GM19463 (cell line): ENCODE data around the gene HIPK2.

Experiments
- ATAC-seq: cut with Tn5 transposase; IDR thresholded peaks from one replicate; pipeline ENCODE4 v1.9.1; 2021; ENCODE audit warnings: mild to moderate bottlenecking, moderate library complexity; ENCODE audit not compliant: unreplicated experiment

HIPK2 gene

DNA sequence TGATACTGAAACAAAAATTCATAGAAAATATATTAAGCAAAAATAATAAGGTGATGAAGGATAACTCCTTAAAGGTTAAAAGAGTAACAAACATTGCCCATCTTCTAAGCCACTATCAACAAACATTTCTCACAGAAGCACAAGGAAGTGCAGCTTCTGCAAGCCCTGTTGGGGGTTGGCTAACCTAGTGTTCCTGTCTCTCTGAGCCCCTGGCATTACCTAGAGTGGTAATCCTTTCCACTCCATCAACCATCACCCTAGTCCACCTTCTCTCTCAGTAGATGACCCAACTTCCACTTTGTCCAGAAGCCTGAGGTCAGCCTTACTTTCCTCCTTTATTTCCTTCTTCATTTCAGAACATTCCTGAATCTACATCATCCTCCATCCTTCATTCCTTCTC is 59.7 kb downstream of the HIPK2 start:
- ATAC-seq: no peak

DNA sequence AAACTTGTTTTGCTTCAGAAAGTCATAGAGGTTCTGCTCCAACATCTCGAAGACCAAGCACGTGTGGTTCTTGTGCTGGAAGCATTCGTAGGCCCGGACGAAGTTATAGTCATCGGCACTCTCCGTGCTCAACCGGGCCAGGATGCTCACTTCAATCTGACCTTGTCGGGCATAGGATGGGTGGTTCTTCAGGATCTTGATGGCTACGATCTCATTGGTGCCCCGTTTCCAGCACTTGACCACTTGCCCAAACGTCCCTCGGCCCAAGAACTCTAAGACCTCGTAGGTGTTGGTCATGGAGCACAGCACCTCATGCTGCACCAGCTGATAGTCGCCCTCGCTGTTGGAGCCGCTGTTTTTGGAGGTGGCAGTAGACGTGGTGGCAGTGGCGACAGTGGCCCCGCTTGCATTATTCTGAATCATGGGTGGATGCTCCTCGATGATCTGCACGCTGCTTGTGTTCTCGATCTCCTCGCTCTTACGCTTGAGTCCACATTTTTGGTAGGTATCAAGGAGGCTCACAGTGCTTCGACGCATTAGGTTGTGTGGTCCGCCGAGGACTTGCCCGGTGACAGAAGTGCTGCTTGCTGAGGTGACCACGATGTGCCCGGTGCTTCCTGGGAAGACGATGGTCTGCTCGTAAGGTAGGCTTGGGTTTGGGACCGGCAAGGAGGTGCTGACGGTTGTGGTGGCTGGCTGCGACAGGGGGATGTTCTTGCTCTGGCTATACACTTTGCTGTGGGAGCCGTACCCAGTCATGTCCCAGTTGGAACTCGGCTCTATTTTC is 61.4 kb downstream of the HIPK2 start:
- no peak for ATAC-seq

DNA sequence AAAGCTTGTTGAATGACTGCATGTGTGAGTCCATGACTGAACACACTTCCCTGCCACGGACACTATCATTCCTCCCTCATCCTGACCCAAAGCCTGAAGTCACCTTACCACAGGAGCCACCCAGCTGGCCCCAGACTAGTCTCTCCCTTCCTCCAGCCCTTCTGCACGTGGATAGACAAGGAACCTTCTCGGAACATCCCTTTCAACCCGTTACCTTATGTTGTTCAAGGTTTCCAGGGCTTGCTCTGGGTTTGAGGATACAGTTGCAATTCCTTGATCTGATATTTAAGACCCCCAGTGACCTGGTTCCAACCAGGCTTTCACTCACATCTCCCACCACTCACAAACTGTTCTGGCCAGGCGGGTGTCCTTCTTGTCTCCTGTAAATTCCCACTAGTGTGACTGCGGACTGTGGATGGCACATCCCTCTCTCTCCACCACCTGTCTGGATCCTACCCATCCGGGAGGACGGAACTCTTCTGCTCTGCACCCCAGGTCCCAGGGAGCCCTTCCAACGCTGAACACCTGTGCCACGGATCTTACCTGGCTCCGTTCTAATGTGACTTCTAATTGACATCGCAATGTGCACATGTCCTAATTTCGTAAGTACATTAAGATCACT is 62.5 kb downstream of the HIPK2 start:
- ATAC-seq: no peak

DNA sequence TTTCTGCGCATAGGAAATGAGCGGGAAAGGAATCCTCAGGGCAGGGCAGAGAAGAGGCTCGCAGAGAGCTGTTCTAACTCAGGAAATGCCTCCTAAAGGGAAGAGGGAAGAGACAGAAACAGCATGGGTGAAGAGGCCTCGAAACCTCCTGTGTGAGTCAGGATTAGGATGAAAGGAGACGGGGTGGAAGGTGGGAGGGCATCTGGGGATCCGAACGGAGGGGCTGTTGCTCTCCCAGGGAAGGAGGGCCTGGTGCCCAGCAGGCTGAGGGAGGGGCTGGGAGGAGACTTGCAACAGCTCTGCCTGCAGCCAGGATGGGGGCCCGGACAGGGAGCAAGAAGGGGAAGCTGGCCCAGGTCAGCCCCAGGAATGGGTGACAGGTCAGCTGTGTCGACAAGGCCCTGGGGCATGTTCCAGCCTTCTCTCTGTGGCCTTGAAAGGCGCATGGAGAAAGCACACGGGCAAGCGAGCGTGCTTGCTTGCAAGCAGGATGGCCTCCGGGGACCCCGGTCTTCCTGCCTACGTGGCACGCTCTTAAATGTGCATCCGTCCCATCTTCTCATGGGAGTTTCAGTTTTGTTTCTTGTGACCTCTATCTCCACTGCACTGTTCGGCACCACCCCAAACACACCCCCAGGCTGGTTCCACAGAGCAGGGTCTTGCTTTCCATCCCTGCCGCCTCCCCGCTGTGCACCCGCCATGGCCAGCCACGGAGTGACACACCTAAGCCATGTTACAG is 63.5 kb downstream of the HIPK2 start:
- peak; percentile 95 for ATAC-seq

DNA sequence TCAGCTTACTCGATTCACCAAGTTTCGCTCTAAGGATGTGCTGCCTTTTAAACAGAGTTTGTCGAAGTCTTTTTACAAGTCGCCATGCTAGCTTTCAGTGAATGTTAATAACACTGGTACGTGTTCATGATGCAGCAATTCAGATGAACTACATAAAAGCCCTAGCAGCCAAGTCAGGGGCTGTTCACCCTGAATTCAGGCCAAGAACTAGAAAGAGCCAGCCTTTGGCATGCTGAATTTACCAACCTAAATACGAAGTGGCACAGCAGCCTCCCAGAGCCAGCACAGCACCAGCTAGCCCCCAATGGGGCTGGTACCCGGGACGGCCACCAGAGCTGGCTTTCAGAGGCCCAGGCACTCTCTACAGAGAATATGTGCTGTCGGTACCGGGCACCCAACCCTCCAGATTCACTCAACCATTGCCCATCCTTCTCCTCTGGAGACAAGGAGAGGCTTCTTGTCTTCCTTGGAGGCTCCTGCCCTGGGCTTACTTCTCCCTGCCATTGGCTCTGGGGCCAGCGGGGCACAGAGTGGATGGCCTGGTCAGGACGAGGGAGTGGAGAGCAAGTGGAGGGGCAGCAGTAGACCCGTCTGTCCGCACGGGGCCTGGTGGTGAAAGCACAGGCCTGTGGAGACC is 64.2 kb downstream of the HIPK2 start:
- no peak for ATAC-seq

DNA sequence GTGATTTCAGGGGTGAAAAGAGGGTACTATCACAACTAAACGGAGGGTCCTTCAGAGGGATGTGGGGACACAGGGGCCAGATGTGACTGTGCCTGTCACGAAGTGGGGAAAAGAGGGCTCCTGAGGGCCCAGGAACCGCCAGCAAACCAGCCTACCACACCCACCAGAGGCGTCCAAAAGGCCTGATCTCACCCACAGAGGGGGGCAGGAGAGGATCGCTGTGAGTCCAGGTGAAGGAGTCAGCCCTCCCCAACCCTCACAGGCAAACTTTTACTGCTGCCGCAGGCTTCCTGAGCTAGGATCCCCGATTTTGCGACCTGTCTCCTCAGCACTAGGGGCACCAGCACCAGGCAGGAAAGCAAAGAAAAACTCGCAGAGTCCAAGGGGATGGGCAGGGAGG is 64.7 kb downstream of the HIPK2 start:
- no peak for ATAC-seq

DNA sequence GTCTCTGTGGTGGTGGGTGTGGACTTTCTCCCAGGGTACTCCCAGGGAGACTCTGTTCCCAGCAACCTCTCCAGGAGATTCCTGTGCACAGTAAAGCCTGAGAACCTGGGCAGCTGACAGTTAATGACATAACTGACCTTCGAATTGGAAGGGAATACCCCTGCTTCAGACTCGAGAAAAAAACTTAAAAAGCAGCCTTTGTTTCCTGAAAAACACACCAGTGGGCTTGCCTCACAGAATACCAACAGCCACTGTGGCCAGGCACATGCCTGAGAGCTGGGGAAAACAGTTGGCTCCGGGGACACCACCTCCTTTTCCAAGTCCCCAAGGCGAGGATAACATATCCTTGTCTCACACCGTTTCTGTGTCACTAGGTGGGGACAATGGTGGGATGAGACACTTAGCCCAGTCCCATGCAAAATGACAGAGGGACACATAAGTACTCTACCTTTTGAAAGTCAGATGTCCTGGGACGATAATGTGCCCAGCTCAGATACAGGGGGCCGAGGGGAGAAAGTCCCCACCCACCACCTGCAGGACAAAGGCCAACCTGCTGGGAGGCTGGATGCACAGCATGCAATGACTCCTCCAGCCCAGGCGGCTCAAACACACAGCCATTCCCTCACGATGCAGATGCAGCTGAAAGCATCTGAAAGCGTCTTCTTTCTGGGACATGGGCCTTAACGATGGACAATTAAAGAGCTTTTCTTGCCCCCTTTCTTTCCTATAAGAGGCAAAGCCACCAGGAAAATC is 65.6 kb downstream of the HIPK2 start:
- ATAC-seq: no peak

DNA sequence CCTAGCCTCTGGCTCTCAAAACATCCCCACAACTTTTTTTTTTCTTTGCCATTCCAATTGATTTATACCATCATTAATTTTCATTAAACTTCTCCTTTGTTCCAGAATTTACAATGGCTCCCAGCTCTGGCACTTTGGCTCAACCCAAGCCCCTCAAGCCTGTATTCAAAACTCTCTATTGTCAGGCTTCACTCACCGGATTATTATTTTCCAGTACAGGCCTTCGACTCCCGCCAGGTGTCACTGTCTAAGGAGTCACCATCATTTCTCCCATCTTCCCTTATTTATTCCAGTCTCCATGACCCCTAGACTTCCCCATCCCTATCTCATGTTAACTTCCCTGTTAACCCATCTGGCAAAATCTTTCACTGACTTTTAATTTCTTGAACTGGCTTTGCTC is 67.8 kb downstream of the HIPK2 start:
- no peak for ATAC-seq

DNA sequence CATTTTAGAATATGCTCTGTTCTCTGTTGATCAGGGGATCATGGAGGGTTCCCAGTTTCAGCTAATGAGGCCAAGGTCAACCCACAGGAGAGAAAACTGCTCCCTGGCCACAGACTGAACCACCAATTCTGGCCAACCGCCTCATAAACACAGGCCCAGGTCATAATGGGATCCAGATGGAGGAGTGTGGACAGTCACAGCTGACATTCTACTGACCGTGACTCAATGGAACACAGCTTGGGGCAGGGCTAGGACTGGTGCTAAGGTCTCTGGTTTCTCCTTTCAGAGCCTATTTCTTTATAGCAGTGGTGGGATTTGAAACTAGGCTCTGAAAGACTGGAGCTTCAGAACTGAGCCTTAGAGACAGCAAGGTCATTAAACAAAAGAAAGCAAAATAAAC is 68.3 kb downstream of the HIPK2 start:
- ATAC-seq: no peak

DNA sequence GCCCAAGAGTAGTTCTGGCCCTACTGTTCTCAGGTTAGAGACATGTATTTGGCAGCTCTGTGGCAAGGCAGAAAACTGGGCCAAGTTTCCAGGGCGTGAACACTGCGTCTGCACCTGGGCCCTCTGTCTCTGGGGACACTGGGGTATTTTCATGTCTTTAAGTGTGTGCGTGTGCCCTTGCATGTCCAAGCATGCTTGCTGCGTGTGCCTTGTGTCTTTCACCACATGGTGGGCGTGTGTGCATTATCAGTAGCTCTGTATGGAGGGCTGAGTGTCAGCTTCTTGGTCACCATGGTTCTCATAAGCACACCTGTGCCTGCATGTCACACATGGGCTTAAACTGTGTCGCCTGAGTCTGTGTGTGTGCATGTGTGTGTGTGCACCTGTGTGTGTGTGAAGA is 69.3 kb downstream of the HIPK2 start:
- ATAC-seq: peak; percentile 82

DNA sequence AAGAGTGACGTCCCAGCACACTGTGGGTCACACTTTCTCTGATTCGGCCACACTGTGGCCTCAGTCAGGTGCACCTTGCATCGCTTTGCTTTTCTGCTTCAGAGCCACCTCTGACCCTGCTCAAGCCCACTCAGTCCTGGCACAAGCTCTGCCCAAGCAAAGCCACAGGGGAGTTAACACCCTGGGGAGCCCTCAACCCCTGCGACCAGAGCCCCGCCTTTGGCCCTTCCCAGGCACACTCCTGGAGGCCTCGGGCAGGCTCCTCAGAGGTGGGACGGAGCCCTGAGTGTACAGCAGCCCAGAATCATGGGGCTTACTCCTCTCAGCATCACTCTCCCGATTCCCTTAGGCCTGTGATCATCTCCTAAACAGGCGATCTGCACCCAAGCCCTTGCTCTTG is 71.0 kb downstream of the HIPK2 start:
- ATAC-seq: no peak

DNA sequence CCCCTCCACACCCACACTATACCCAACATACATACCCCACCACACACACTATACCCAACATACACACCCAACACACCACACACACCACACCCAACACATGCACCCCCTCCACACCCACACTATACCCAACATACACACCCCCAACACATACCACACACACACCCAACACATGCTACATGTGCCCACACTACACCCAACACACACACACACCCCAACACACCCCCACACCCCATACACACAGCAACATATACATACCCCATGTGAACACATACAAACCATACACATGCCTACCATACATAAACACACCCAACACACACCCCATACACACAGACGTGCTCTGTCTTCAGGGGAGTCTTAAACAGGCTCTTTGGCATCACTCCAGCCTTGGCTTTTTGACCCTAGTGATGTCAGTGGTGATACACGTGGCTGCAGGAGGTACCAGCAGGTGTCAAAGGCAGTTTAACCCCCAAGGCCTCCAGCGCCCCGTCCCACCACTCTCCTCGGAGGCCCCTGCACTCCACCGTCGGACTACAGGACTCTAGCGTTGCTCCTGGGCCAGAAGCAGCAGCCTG is 73.4 kb downstream of the HIPK2 start:
- no peak for ATAC-seq

DNA sequence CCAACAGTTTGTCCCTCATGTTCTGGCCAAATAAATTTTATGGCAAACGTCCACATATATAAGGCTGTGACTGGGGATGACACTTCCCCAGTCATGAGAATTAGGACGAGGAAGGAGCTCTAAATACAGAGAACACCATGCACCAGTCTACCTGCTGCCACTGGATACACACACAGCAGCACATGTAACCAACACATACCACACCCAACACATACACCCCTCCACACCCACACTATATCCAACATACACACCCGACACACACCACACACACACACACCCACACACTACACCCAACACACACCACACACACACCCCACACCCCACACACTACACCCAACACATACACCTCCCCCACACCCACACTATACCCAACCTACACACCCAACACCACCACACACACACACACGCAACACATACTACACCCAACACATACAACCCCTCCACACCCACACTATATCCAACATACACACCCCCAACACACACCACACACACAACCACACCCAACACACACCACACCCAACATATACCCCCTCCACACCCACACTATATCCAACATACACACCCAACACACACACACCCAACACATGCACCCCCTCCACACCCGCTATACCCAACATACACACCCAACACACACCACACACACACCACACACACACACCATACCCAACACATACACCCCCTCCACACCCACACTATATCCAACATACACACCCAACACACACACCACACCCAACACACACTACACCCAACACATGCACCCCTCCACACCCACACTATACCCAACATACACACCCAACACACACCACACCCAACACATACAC is 74.1 kb downstream of the HIPK2 start:
- peak; percentile 18 for ATAC-seq

DNA sequence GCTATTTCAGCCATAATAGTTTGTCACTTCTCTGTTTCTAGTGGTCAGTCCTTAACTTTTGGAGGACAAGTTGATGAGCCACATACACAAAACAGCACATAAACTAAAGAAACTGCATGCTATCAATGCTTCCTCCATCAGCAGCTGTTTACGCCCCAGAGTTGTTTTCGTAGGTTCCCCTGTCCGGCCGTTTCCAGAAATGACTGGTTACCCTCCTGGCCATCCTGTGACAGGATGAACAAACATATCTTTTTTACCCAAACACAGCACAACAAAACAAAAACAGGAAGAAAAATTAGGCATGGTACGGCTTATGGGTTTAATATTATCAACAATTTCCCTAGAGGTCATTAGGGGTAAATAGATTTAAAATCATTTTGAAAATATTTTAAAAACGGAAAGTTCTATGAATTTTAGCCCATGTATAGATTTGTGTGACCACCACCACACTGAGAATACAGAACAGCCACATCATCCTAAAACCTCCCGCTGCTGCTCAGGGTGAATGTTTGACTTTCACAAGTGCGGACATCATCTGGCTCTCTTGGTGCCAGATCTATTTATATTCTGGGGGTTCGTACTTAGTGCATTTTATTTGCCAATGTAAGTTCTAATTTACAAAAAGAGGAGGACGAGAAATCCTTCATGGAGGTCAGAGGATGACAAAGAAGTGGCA is 74.8 kb downstream of the HIPK2 start:
- peak; percentile 70 for ATAC-seq

DNA sequence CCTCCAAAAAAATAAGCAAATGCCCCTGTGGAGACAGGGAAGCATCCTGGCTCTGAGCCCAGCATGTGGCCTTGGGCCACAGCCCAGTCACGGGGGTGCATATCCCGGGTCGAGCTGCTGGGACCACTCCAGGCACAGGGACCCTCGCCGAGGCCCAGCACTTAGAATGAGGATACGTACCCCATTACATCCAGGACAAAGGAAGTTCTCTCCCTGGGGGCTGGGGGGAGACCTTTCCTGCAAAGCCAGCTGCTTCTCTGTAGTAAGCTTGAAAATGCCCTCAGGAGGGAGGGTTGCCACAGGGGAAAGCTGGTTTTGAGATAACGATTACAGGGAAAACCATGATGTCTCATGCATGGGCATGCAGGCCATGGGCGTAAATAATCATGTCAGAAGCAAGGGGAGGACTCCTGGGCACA is 75.5 kb downstream of the HIPK2 start:
- no peak for ATAC-seq

DNA sequence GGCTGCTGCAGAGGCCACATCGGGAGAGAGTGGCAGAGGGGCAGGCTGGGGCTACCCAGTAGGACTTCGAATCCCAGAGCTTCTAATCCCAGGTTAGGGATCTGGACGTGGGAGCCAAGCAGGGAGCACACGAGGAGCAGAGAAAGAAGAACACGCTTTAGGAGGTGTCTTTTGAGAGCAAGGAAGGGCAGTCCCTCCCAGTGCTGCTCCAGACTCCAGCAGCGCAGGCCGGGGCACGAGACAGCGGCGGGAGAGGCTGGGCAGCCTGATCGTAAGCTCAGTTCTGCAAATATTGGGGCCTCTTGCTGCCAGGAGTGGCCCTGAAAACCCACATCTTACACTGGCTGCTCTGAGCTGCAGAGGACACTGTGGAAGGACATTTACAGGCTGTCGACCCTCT is 75.9 kb downstream of the HIPK2 start:
- no peak for ATAC-seq

DNA sequence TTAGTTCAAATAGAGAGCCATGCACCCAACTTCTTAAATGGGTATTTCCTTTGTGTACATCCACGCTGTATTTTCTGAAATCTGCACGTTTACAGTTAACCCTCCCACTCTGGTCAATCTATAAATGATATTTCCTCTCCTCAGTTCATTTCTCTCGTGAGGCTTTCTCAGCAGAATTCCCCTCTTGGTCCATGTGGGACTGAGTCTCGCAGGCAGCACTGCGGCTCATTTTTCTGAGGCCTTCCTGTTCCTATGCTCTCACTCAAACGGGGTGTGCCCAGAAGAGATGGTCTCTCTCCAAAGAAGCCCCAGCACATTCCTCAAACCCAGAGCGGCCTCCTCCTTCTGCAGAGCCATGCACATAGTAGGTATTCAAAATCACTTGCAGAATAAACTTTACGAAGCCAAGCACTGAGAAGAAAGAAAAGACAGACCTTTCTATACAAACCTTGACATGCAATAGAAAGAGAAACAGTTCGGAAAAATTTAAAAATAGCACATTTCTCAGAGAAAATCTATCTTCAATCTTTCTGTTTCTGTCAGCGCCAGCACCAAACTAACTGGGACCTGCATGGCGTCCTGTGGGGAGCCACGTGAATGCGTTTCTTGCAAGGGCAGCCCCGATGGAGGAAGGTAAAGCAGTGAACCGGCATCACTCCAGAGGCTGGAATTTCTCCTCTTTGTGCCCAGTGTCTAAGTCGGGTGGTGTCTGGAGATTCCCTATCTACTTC is 77.1 kb downstream of the HIPK2 start:
- ATAC-seq: no peak
